GM12878 (cell line): Measurements from ENCODE around the gene SEMA4A. TPM values are rescaled to one million over a fixed set of nuclear protein-coding genes. Genes with fewer than 3 reads are reported as not detected.

Source experiments
- ATAC-seq: fragments of 200-7000 bp; cut with Tn5 transposase; 3 replicates; pipeline ENCODE4 v1.9.1; 2020; ENCODE audit warnings: mild to moderate bottlenecking, moderate library complexity
- BruUV-seq: library from RNA; stranded (reverse); fragments of 400-500 nt; replicated peaks from 2 replicates; lab custom pipeline; 2021; lab: Mats Ljungman, UMichigan
- CTCF ChIA-PET: fragments of 300-600 bp; sonication (Branson Sonifier 250); formaldehyde crosslinking; extraction: SDS; loops from one replicate; lab custom pipeline; 2021; ENCODE audit warnings: inconsistent platforms; lab: Yijun Ruan, JAX
- POLR2A ChIA-PET: fragments of 350-600 bp; formaldehyde crosslinking; extraction: SDS; loops from one replicate; lab custom pipeline; 2021; ENCODE audit warnings: inconsistent platforms; lab: Charles Lee
- RAD21 ChIA-PET: fragments of 300-600 bp; sonication (Branson Sonifier 250); formaldehyde crosslinking; loops from one replicate; lab custom pipeline; 2023; ENCODE audit warnings: antibody characterized with exemption; ENCODE audit not compliant: unreplicated experiment; lab: Charles Lee
- SMC1A ChIA-PET: fragments of 300-600 bp; sonication (Branson Sonifier 250); formaldehyde crosslinking; loops from one replicate; lab custom pipeline; 2023; ENCODE audit not compliant: unreplicated experiment, uncharacterized antibody; lab: Charles Lee
- DNase-seq: peaks from one replicate; pipeline ENCODE4 v3.0.0-alpha.2; 2011; ENCODE audit warnings: low read depth, low spot score
- FAIRE-seq: peaks from 3 replicates; lab custom pipeline; 2011; peaks lifted over from hg19 to GRCh38; lab: Jason Lieb, UNC
- H2AFZ ChIP-seq: 2 replicates; pipeline ENCODE4 v1.6.0; 2011; ENCODE audit warnings: low read depth, low read length, control low read depth; ENCODE audit not compliant: control insufficient read depth
- H3K27ac ChIP-seq: 2 replicates; pipeline ENCODE4 v1.5.1; 2011; ENCODE audit warnings: control low read depth; ENCODE audit not compliant: control insufficient read depth, insufficient read depth
- H3K27me3 ChIP-seq, 2 experiments: replicated peaks in 1 of 2; 2 replicates each; pipeline versions ENCODE4 v1.6.0 to v1.6.1; 2011; ENCODE audit warnings: low read length in 1 of 2; ENCODE audit not compliant: control insufficient read depth in 2 of 2, insufficient read depth in 2 of 2
- H3K36me3 ChIP-seq, 2 experiments: 2 replicates each; pipeline ENCODE4 v1.5.1; 2011; ENCODE audit warnings: low read length in 1 of 2; ENCODE audit not compliant: control insufficient read depth in 2 of 2, insufficient read depth in 2 of 2
- H3K4me1 ChIP-seq: 2 replicates; pipeline ENCODE4 v1.6.1; 2011; ENCODE audit warnings: mild to moderate bottlenecking, low read length, moderate library complexity, mixed read lengths; ENCODE audit not compliant: control insufficient read depth, insufficient read depth
- H3K4me2 ChIP-seq: 2 replicates; pipeline ENCODE4 v1.6.0; 2011; ENCODE audit warnings: control low read depth; ENCODE audit not compliant: control insufficient read depth, insufficient read depth
- H3K4me3 ChIP-seq: fragments of 200-600 bp; sonication (generic); 2 replicates; pipeline ENCODE4 v1.5.1; 2016
- H3K79me2 ChIP-seq: 2 replicates; pipeline ENCODE4 v1.6.0; 2011; ENCODE audit warnings: low read length; ENCODE audit not compliant: control insufficient read depth, insufficient read depth
- H3K9ac ChIP-seq: 2 replicates; pipeline ENCODE4 v1.8.0; 2011; ENCODE audit warnings: low read length, control low read depth, mixed read lengths; ENCODE audit not compliant: control insufficient read depth, insufficient read depth
- H3K9me3 ChIP-seq: replicated peaks from 3 replicates; pipeline ENCODE4 v1.5.1; 2011; ENCODE audit warnings: mild to moderate bottlenecking, low read length; ENCODE audit not compliant: control insufficient read depth, insufficient read depth
- H4K20me1 ChIP-seq: 2 replicates; pipeline ENCODE4 v1.6.0; 2011; ENCODE audit not compliant: control insufficient read depth, insufficient read depth
- ASH2L ChIP-seq: fragments of 300-600, 200-600 bp; sonication (generic); IDR thresholded peaks from 2 replicates; pipeline ENCODE4 v1.6.1; 2017; ENCODE audit warnings: low read depth, mild to moderate bottlenecking, borderline replicate concordance
- BCL11A ChIP-seq: IDR thresholded peaks from 2 replicates; pipeline ENCODE4 v1.6.1; 2011; ENCODE audit warnings: low read depth, low read length
- EGR1 ChIP-seq, 2 experiments: IDR thresholded peaks; 1 replicate in 1 of 2; 2 replicates in 1 of 2; pipeline ENCODE4 v1.6.1; 2011 to 2012; ENCODE audit warnings: low read depth in 2 of 2, low read length in 2 of 2, borderline replicate concordance in 1 of 2, mild to moderate bottlenecking in 1 of 2, moderate library complexity in 1 of 2
- ELK1 ChIP-seq: IDR thresholded peaks from 2 replicates; pipeline ENCODE4 v1.6.1; 2012; ENCODE audit warnings: low read depth, low read length, improper control_type of control experiment
- LARP7 ChIP-seq: fragments of 450-650 bp; IDR thresholded peaks from 2 replicates; pipeline ENCODE4 v1.6.1; 2017; ENCODE audit warnings: mild to moderate bottlenecking
- NKRF ChIP-seq: fragments of 450-650 bp; conservative IDR thresholded peaks from 2 replicates; pipeline ENCODE4 v1.6.1; 2017; ENCODE audit warnings: mild to moderate bottlenecking, moderate library complexity
- RAD51 ChIP-seq: fragments of 450-650 bp; IDR thresholded peaks from 2 replicates; pipeline ENCODE4 v1.6.1; 2016; ENCODE audit warnings: moderate library complexity, mild to moderate bottlenecking, inconsistent platforms
- SIN3A ChIP-seq: IDR thresholded peaks from 2 replicates; pipeline ENCODE4 v1.6.1; 2012; ENCODE audit warnings: low read depth, low read length, improper control_type of control experiment
- SKIL ChIP-seq: fragments of 450-650 bp; IDR thresholded peaks from 2 replicates; pipeline ENCODE4 v1.6.1; 2017; ENCODE audit warnings: mild to moderate bottlenecking, low read depth, inconsistent platforms; ENCODE audit not compliant: poor library complexity, severe bottlenecking
- USF1 ChIP-seq: IDR thresholded peaks from 2 replicates; pipeline ENCODE4 v1.6.1; 2011; ENCODE audit warnings: borderline replicate concordance, low read depth, mild to moderate bottlenecking, moderate library complexity, mixed read lengths, low read length; ENCODE audit not compliant: insufficient read depth; ENCODE audit errors: extremely low read length
- WGBS: methylation state at CpG from one replicate; pipeline ENCODE4 v1.1.6; 2016; ENCODE audit warnings: low lambda C conversion rate; ENCODE audit not compliant: insufficient replicate concordance, insufficient coverage; ENCODE audit errors: missing lambda C conversion rate; 5-methylcytosine and 5-hydroxymethylcytosine counted together
- in situ Hi-C: fragments of 300-500 bp; cut with MboI; formaldehyde crosslinking; loops from 9 replicates; pipeline ENCODE4 v1.14.3; 2018; ENCODE audit warnings: mixed read lengths
- intact Hi-C: fragments of 100-400 bp; cut with micrococcal nuclease; formaldehyde crosslinking; loops from one replicate; pipeline ENCODE4 v1.14.2; 2022; ENCODE audit not compliant: unreplicated experiment
- polyA plus RNA-seq, 11 experiments: library from polyadenylated mRNA; depleted of rRNA in 4 of 11; unstranded in 6 of 11; stranded (reverse) in 5 of 11; fragments of >200 nt; fragmentation: Nextera tagmentation in 4 of 11; fragmentation: Illumina TruSeq in 1 of 11; extraction: Ambion mirVana in 4 of 11; extraction: Trizol in 1 of 11; gene quantifications; 1 replicate in 1 of 11; 2 replicates in 10 of 11; pipeline versions ENCODE4 v1.2.1 to v1.2.3, GENCODE V29; 2011 to 2016; ENCODE audit warnings: inconsistent platforms in 2 of 11, missing spikeins in 2 of 11, low read depth in 1 of 11
- total RNA-seq, 4 experiments: library from RNA; depleted of rRNA in 3 of 4; stranded (reverse); fragments of >200 nt in 3 of 4; fragmentation: Illumina TruSeq in 1 of 4; extraction: Trizol in 1 of 4; gene quantifications; 2 replicates each; pipeline versions ENCODE4 v1.2.1 to v1.2.3, GENCODE V29; 2013 to 2021
- TF ChIP-seq, protein P1 (sequence below): fragments of 450-650 bp; IDR thresholded peaks from 2 replicates; pipeline ENCODE4 v1.6.1; 2017; ENCODE audit warnings: mild to moderate bottlenecking

The SEMA4A gene
- total and polyA plus RNA-seq, 10 of the 15 experiments (the other 5 are each of a cell fraction or from before 2014, with no cell fraction given): 2.6 to 64.2 (median 32.8) TPM

DNA sequence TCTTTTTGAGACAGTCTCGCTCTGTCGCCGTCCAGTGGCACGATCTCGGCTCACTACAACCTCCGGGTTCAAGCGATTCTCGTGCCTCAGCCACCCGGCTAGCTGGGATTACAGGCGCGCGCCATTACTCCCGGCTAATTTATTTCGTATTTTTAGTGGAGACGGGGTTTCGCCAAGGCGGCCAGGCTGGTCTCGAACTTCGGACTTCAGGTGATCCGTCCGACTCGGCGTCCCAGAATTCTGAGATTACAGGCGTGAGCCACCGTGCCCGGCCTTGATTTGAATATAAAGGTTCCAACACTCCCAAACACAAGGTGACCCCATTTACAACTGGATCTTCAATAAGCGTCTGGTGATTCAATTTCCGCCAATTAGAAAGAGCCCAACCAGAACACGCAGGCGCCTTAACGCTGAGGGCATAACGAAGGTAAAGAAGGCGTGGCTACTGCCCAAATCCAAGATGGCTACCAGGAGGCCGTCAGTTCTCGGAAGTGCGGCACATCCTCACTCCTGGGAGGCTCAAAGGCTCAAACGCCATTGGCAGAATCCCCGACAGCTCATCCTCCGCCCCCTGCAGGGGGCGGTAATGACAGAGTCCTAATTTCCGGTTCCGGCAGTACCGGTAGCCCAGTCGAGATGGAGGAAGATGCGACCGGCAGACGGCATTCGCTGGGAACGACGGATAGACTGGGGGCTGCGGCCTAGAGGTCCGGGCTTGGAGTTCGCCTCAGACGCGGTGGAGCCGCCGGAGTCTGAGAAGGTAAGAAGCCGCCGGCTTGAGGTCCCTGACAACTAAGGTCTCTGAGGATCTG lies 40.3 kb downstream of the SEMA4A start, which contains the start of gene SLC25A44 (continued):
- TF ChIP-seq ELK1: peak; percentile 86; the same call in 1 of the 2 replicates
- peak in 1 of 2 experiments; percentile 58; a peak in 2 of 3 replicates for TF ChIP-seq EGR1 (IDR thresholded peaks at IDR 0.05; ENCODE audit: borderline replicate concordance in 1 of 2, low read depth in 2 of 2, low read length in 2 of 2)
- TF ChIP-seq BCL11A: 0 out of 2 replicates have a peak, but pooled peaks have one; percentile 4

DNA sequence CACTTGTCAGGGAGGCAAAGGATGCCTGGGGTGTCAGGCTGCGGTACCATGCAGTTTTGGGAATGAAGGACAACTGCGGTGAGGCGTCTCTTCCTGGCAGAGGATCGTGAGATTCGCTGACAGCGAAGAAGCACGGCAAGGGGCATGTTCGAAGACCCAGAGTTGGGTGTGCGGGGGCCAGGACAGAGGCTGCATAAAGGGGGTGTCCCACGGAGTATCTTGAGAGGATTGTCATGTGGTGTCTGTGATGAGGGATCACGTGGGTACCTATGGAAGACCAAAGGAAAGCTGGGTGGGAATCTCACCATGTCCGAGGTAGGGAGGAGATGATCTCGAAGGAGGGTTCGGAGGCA lies 40.9 kb downstream of the SEMA4A start:
- peak overlapping the region; percentile 62 for H2AFZ ChIP-seq
- intact Hi-C loops: no loop called here
- TF ChIP-seq ASH2L: no peak
- 0 out of 2 replicates have a peak, but pooled peaks have one; percentile 12 for TF ChIP-seq NKRF
- peak; percentile 21 for TF ChIP-seq USF1
- TF ChIP-seq SKIL: no peak
- TF ChIP-seq SIN3A: peak; percentile 39; the same call in 1 of the 2 replicates
- peak; percentile 79 for TF ChIP-seq LARP7
- peak; percentile 69 for TF ChIP-seq RAD51
- TF ChIP-seq, protein P1, sequence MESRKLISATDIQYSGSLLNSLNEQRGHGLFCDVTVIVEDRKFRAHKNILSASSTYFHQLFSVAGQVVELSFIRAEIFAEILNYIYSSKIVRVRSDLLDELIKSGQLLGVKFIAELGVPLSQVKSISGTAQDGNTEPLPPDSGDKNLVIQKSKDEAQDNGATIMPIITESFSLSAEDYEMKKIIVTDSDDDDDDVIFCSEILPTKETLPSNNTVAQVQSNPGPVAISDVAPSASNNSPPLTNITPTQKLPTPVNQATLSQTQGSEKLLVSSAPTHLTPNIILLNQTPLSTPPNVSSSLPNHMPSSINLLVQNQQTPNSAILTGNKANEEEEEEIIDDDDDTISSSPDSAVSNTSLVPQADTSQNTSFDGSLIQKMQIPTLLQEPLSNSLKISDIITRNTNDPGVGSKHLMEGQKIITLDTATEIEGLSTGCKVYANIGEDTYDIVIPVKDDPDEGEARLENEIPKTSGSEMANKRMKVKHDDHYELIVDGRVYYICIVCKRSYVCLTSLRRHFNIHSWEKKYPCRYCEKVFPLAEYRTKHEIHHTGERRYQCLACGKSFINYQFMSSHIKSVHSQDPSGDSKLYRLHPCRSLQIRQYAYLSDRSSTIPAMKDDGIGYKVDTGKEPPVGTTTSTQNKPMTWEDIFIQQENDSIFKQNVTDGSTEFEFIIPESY: no peak

More for the DNA sequence above, 40.9 kb downstream of the SEMA4A start:
- SMC1A ChIA-PET: interaction anchor here (1.0 to 4.6 kb wide), 7 partner anchors 17 to 45 kb away, joined by 3 to 26 read pairs (median 6); partner anchors contain the start of gene PMF1
- peaks cover 6% of the 10 kb centered on the region for H3K4me1 ChIP-seq
- 9% methylated on average over 14 of the region's 14 CpGs for WGBS
- no peaks in the 10 kb centered on the region for H4K20me1 ChIP-seq
- peak overlapping the region; percentile 91 for H3K9ac ChIP-seq
- no peak for ATAC-seq
- H3K27ac ChIP-seq: peak overlapping the region; percentile 87
- peaks cover 56% of the 10 kb centered on the region for H3K79me2 ChIP-seq
- CTCF ChIA-PET: interaction anchor here (0.5 to 2.2 kb wide), 9 partner anchors 24 to 1062 kb away, joined by 3 to 21 read pairs (median 4); no protein-coding TSS in a partner anchor
- TSS peak; percentile 87 for BruUV-seq
- no peak for FAIRE-seq
- no peaks in the 10 kb centered on the region for H3K9me3 ChIP-seq
- in situ Hi-C loops: no loop called here
- H3K36me3 ChIP-seq: peaks cover 0 to 1% of the 10 kb centered on the region in 2 experiments; a peak in 3 of 4 replicates
- RAD21 ChIA-PET: interaction anchor here (1.0 to 4.7 kb wide), 6 partner anchors 19 to 45 kb away, joined by 3 to 44 read pairs (median 9); partner anchors contain the start of gene PMF1
- H3K27me3 ChIP-seq: no peaks in the 10 kb centered on the region
- H3K4me3 ChIP-seq: peak overlapping the region; percentile 100
- POLR2A ChIA-PET: interaction anchor here (0.6 to 11.8 kb wide), 10 partner anchors 9 to 260 kb away, joined by 3 to 158 read pairs (median 4); partner anchors contain the start of genes KHDC4, PMF1, SEMA4A and SMG5
- DNase-seq: no peak
- H3K4me2 ChIP-seq: peak overlapping the region; percentile 95
